Retinal pigment epithelial cell (primary cell): ENCODE data around the gene HDHD3.

ENCODE experiments used
- DNase-seq: peaks from one replicate; pipeline ENCODE4 v3.0.0-alpha.2; 2010; ENCODE audit warnings: low read depth
- H3K4me3 ChIP-seq: 2 replicates; pipeline ENCODE4 v1.5.1; 2011; ENCODE audit warnings: mild to moderate bottlenecking, low read length, control low read depth, moderate library complexity
- CTCF ChIP-seq: conservative IDR thresholded peaks from 2 replicates; pipeline ENCODE4 v1.5.1; 2011; ENCODE audit warnings: low read depth, low read length, control low read depth, inconsistent platforms

HDHD3 gene, protein sequence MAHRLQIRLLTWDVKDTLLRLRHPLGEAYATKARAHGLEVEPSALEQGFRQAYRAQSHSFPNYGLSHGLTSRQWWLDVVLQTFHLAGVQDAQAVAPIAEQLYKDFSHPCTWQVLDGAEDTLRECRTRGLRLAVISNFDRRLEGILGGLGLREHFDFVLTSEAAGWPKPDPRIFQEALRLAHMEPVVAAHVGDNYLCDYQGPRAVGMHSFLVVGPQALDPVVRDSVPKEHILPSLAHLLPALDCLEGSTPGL

DNA sequence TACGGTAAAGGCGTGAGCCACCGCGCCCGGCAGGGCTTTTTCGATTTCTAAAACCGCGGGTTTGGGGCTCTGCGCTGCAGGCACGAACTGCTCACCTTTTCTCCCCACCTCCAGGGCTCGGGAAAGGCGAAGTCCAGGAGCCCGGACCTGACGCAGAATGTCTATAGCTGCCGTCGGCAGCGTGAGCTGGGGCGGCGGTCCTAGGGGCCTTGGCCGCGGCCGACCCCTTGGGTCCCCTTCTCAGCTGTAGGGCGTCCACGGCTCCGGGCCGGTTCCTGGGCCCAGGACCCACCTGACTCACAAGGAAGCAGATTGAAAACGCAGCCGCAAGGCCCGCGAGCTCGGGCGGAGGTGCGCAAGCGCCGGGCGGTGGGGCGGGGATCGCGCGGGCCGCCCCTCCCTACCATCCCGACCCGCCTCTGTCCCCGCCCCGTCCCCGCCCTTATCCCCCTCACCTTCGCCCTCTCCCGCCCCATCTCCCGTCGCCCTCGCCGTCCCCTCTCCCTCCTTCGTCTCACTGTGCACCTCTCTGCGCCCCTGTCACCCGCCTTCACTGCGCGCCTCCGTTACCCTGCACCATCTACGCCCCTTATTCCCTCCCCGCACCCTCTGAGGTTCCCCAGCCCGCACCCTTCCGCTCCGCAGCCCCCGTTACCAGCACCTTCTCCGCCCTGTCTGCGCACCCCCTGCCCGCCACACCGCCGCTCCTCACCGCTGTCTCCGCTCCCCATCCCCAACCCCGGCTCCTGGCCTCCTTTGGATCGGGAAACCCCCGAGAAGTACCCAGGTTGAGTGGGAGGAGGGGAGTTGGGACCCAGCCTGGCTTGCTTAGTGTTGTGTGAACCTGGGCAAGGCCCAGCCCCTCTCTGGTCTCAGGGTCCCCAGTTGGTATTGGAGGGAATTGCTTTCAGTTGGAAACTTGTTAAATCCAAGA is at the start of gene HDHD3:
Gene HDHD3, minus strand, starts transcription at position 353 of the 934 bp plus-strand sequence. CDS start 2,632 bp downstream, outside the sequence.
- peak within 1 kb of the TSS; percentile 79 for H3K4me3 ChIP-seq
- TF ChIP-seq CTCF = no peak
- DNase-seq = no peak

- TF ChIP-seq CTCF = no peak
- no peak for DNase-seq
- no peak overlapping the region for H3K4me3 ChIP-seq
Observed at GRCh38 chr9:113425072-113425471, 48.3 kb upstream of the HDHD3 start.

DNA sequence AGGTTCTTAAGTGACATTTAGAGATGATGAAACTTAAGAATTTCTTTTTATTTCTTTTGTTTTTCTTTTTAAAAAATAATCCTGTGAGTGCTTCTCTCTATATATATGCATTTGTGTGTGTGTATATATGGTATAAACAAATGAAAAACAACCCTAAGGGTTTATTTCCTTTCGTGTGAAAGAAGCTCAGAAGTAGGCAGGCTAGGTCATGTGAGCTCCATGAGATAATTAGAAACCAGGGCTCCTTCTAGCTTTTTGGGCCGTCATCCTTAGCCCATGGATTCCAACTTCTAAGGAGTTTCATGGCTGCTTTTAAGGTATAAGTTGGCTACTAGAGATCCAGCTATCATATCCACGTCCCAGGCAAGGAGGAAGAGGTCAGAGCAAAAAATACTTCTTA is 44.9 kb upstream of the HDHD3 start:
- H3K4me3 ChIP-seq = no peak overlapping the region
- no peak for TF ChIP-seq CTCF
- no peak for DNase-seq

- DNase-seq = no peak
Observed at GRCh38 chr9:113417370-113417769, 40.6 kb upstream of the HDHD3 start.

GRCh38 chr9:113416149-113416721 is 39.4 kb upstream of the HDHD3 start:
- DNase-seq = no peak
- TF ChIP-seq CTCF = no peak
- no peak overlapping the region for H3K4me3 ChIP-seq

More at GRCh38 chr9:113417370-113417769, 40.6 kb upstream of the HDHD3 start:
- H3K4me3 ChIP-seq = no peak overlapping the region
- no peak for TF ChIP-seq CTCF

GRCh38 chr9:113410207-113410864 is 33.5 kb upstream of the HDHD3 start, which contains the start of the genes C9orf43 and POLE3:
Gene C9orf43, plus strand, starts transcription at chr9:113410747. Its CDS starts 2,747 bp downstream, at chr9:113413494.
Gene POLE3, minus strand, starts transcription at chr9:113410675. Its CDS starts 382 bp downstream, at chr9:113410293.
- H3K4me3 ChIP-seq = peak within 1 kb of the TSS; percentile 89
- peak; percentile 85 for DNase-seq
- TF ChIP-seq CTCF = no peak
